HCT116 (cell line): ENCODE data around the gene CASTOR2. TPM values are rescaled to one million over a fixed set of nuclear protein-coding genes. Genes with fewer than 3 reads are reported as not detected.

Experiments used
- ATAC-seq: fragments of 200-7000 bp; cut with Tn5 transposase; 2 replicates; pipeline ENCODE4 v1.9.1; 2020; ENCODE audit warnings: mild to moderate bottlenecking, moderate library complexity
- BruUV-seq: library from RNA; stranded (reverse); fragments of 400-500 nt; replicated peaks from 2 replicates; lab custom pipeline; 2021; lab: Mats Ljungman, UMichigan
- CTCF ChIA-PET: fragments of 300-600 bp; sonication (Branson Sonifier 250); formaldehyde crosslinking; loops from one replicate; lab custom pipeline; 2021; ENCODE audit warnings: antibody characterized with exemption; lab: Charles Lee
- POLR2A ChIA-PET: fragments of 300-600, 350-600 bp; sonication (Branson Sonifier 250); formaldehyde crosslinking; loops from one replicate; lab custom pipeline; 2021; ENCODE audit warnings: antibody characterized with exemption; lab: Charles Lee
- RAD21 ChIA-PET, 2 experiments: fragments of 300-600 bp; sonication (Branson Sonifier 250); formaldehyde crosslinking; loops; one replicate each; lab custom pipeline; 2023; ENCODE audit warnings: low total read pairs in 2 of 2; ENCODE audit not compliant: uncharacterized antibody in 2 of 2, unreplicated experiment in 2 of 2, low non-redundant PET in 1 of 2; lab: Charles Lee
- DNase-seq: peaks from one replicate; pipeline ENCODE4 v3.0.0-alpha.2; 2010; ENCODE audit warnings: low read depth, low spot score
- H2AFZ ChIP-seq: fragments of 200-600 bp; shearing (Covaris generic), sonication (generic); 2 replicates; pipeline ENCODE4 v1.6.1; 2017; ENCODE audit warnings: low read depth, mixed run types, mixed read lengths, antibody characterized with exemption, low read length; ENCODE audit not compliant: poor library complexity, severe bottlenecking
- H3K27ac ChIP-seq: 2 replicates; pipeline ENCODE4 v1.5.1; 2012; ENCODE audit warnings: low read depth, low read length
- H3K27me3 ChIP-seq: fragments of 200-600 bp; sonication (generic); 2 replicates; pipeline ENCODE4 v1.6.1; 2016; ENCODE audit warnings: mixed run types, low read length, mixed read lengths; ENCODE audit not compliant: insufficient read depth
- H3K36me3 ChIP-seq, 2 experiments: fragments of 200-500 bp in 1 of 2; fragments of 200-600 bp in 1 of 2; sonication (Bioruptor generic) in 1 of 2; sonication (generic) in 1 of 2; 2 replicates each; pipeline versions ENCODE4 v1.5.1 to v1.6.1; 2014 to 2016; ENCODE audit warnings: low read length in 2 of 2, inconsistent platforms in 1 of 2, mixed read lengths in 1 of 2, mixed run types in 1 of 2; ENCODE audit not compliant: insufficient read depth in 2 of 2, control insufficient read depth in 1 of 2
- H3K4me1 ChIP-seq, 2 experiments: fragments of 200-600 bp in 1 of 2; sonication (generic) in 1 of 2; 2 replicates each; pipeline versions ENCODE4 v1.5.1 to v1.6.1; 2012 to 2017; ENCODE audit warnings: low read length in 2 of 2, inconsistent platforms in 1 of 2, mild to moderate bottlenecking in 1 of 2, mixed read lengths in 1 of 2, mixed run types in 1 of 2, moderate library complexity in 1 of 2; ENCODE audit not compliant: insufficient read depth in 2 of 2, control insufficient read depth in 1 of 2
- H3K4me2 ChIP-seq: fragments of 200-600 bp; sonication (generic); 2 replicates; pipeline ENCODE4 v1.6.1; 2017; ENCODE audit warnings: mixed run types, low read length, mixed read lengths
- H3K4me3 ChIP-seq, 2 experiments: fragments of 200-600 bp in 1 of 2; sonication (generic) in 1 of 2; replicated peaks in 1 of 2; 2 replicates each; pipeline ENCODE4 v1.5.1; 2011 to 2016; ENCODE audit warnings: low read length in 2 of 2, control low read depth in 1 of 2, low read depth in 1 of 2, mild to moderate bottlenecking in 1 of 2, mixed read lengths in 1 of 2, mixed run types in 1 of 2
- H3K79me2 ChIP-seq: fragments of 200-600 bp; sonication (generic); 2 replicates; pipeline ENCODE4 v1.6.1; 2017; ENCODE audit warnings: mild to moderate bottlenecking, mixed run types, low read length, moderate library complexity, mixed read lengths; ENCODE audit not compliant: insufficient read depth
- H3K9ac ChIP-seq: fragments of 200-600 bp; sonication (generic); 2 replicates; pipeline ENCODE4 v1.6.1; 2016; ENCODE audit warnings: low read length, mixed read lengths
- H3K9me2 ChIP-seq: fragments of 200-600 bp; sonication (generic), shearing (Covaris generic); 2 replicates; pipeline ENCODE4 v1.6.1; 2017; ENCODE audit warnings: mixed run types, mild to moderate bottlenecking, moderate library complexity; ENCODE audit not compliant: insufficient read depth
- H3K9me3 ChIP-seq, 2 experiments: fragments of 200-500 bp in 1 of 2; fragments of 200-600 bp in 1 of 2; sonication (Bioruptor generic) in 1 of 2; sonication (generic) in 1 of 2; 2 replicates each; pipeline ENCODE4 v1.6.1; 2014 to 2017; ENCODE audit warnings: low read length in 2 of 2, mixed read lengths in 2 of 2, inconsistent platforms in 1 of 2, low read depth in 1 of 2, mild to moderate bottlenecking in 1 of 2, mixed run types in 1 of 2, moderate library complexity in 1 of 2; ENCODE audit not compliant: control insufficient read depth in 1 of 2, insufficient read depth in 1 of 2
- H4K20me1 ChIP-seq: fragments of 200-600 bp; sonication (generic), shearing (Covaris generic); 2 replicates; pipeline ENCODE4 v1.6.1; 2017; ENCODE audit warnings: mixed run types, mild to moderate bottlenecking, moderate library complexity; ENCODE audit not compliant: insufficient read depth
- ATF3 ChIP-seq: IDR thresholded peaks from 2 replicates; pipeline ENCODE4 v1.6.1; 2012
- CBX3 ChIP-seq: IDR thresholded peaks from 2 replicates; pipeline ENCODE4 v1.6.1; 2012; ENCODE audit warnings: low read depth
- CTCF ChIP-seq, 3 experiments: fragments of 200-600 bp in 1 of 3; sonication (generic) in 1 of 3; IDR thresholded peaks in 2 of 3; conservative IDR thresholded peaks in 1 of 3; 2 replicates each; pipeline ENCODE4 v1.5.1; 2012 to 2017; ENCODE audit warnings: low read depth in 2 of 3, low read length in 2 of 3, antibody characterized with exemption in 1 of 3, borderline replicate concordance in 1 of 3, control low read depth in 1 of 3, mild to moderate bottlenecking in 1 of 3, mixed read lengths in 1 of 3, mixed run types in 1 of 3, moderate library complexity in 1 of 3; ENCODE audit not compliant: insufficient read depth in 1 of 3
- EZH2 ChIP-seq: fragments of 200-600 bp; sonication (generic); IDR thresholded peaks from 2 replicates; pipeline ENCODE4 v1.6.1; 2017; ENCODE audit warnings: antibody characterized with exemption, mixed run types
- EZH2phosphoT487 ChIP-seq: fragments of 200-600 bp; IDR thresholded peaks from 2 replicates; pipeline ENCODE4 v1.6.1; 2018; ENCODE audit warnings: antibody characterized with exemption, borderline replicate concordance
- FOSL1 ChIP-seq: IDR thresholded peaks from 2 replicates; pipeline ENCODE4 v1.6.1; 2012; ENCODE audit warnings: low read depth
- JUND ChIP-seq: IDR thresholded peaks from 2 replicates; pipeline ENCODE4 v1.6.1; 2012
- MAX ChIP-seq: IDR thresholded peaks from 2 replicates; pipeline ENCODE4 v1.6.1; 2012
- RAD21 ChIP-seq: IDR thresholded peaks from 2 replicates; pipeline ENCODE4 v1.6.1; 2012; ENCODE audit warnings: low read depth, mild to moderate bottlenecking
- SIN3A ChIP-seq: IDR thresholded peaks from 2 replicates; pipeline ENCODE4 v1.6.1; 2012; ENCODE audit warnings: low read depth
- SP1 ChIP-seq: IDR thresholded peaks from 2 replicates; pipeline ENCODE4 v1.6.1; 2012; ENCODE audit warnings: low read depth
- SRF ChIP-seq: IDR thresholded peaks from 2 replicates; pipeline ENCODE4 v1.6.1; 2012; ENCODE audit warnings: low read depth
- YY1 ChIP-seq: IDR thresholded peaks from 2 replicates; pipeline ENCODE4 v1.6.1; 2011; ENCODE audit warnings: low read length, low read depth, moderate library complexity, mild to moderate bottlenecking; ENCODE audit not compliant: insufficient replicate concordance; ENCODE audit errors: extremely low read depth
- intact Hi-C: fragments of 100-400 bp; cut with micrococcal nuclease; formaldehyde crosslinking; loops from 2 replicates; pipeline ENCODE4 v1.10.0; 2022
- total RNA-seq: library from RNA; stranded (reverse); gene quantifications from one replicate; pipeline ENCODE4 v1.2.1, GENCODE V29; 2021; ENCODE audit not compliant: unreplicated experiment

Gene CASTOR2
- total RNA-seq, 1 experiment from 2014 or later, result 9.4 TPM

- H3K27me3 ChIP-seq, result no peaks in the 10 kb centered on the region
- ChIA-PET POLR2A (no interaction called here), RAD21 (no interaction called here), CTCF (no interaction called here)
- H3K36me3 ChIP-seq, result peaks cover 4 to 5% of the 10 kb centered on the region in 2 experiments; a peak in 2 of 4 replicates
- ATAC-seq (no peak), DNase-seq (no peak)
- intact Hi-C loops, result no loop called here
- H2AFZ ChIP-seq, result no peak overlapping the region
- no peaks in the 10 kb centered on the region for H3K4me1 ChIP-seq
- no peak overlapping the region for H3K4me2 ChIP-seq
- TF ChIP-seq RAD21, result no peak
- no peak for TF ChIP-seq MAX
- no peak for TF ChIP-seq FOSL1
- no peak for TF ChIP-seq ATF3
- no peak for TF ChIP-seq CBX3
- no peak for TF ChIP-seq SRF
- no peak for TF ChIP-seq YY1
- no peak for TF ChIP-seq EZH2phosphoT487
- H3K9me2 ChIP-seq, result no peaks in the 10 kb centered on the region
- H3K79me2 ChIP-seq, result no peaks in the 10 kb centered on the region
- BruUV-seq, result no TSS peak
- no peaks in the 10 kb centered on the region for H3K9me3 ChIP-seq
- no peak overlapping the region for H3K4me3 ChIP-seq
- no peak overlapping the region for H3K27ac ChIP-seq
- no peaks in the 10 kb centered on the region for H4K20me1 ChIP-seq
- H3K9ac ChIP-seq, result no peak overlapping the region
Observed at GRCh38 chr7:75042286-75042685, 77.8 kb downstream of the CASTOR2 start.

- Histone ChIP-seq H3K79me2 (no peaks in the 10 kb centered on the region), H3K9ac (no peak overlapping the region), H2AFZ (no peak overlapping the region), H3K9me3 (no peaks in the 10 kb centered on the region), H3K27me3 (no peaks in the 10 kb centered on the region), H3K36me3 (peaks cover 4 to 5% of the 10 kb centered on the region in 2 experiments; a peak in 2 of 4 replicates), H3K4me1 (no peaks in the 10 kb centered on the region), H3K27ac (no peak overlapping the region), H3K4me3 (no peak overlapping the region), H3K4me2 (no peak overlapping the region), H4K20me1 (no peaks in the 10 kb centered on the region), H3K9me2 (no peaks in the 10 kb centered on the region)
- ChIA-PET CTCF (no interaction called here), POLR2A (no interaction called here), RAD21 (interaction anchor here in 1 of 2 experiments (0.6 kb wide), 1 partner anchor 56 kb away, joined by 5 read pairs; no protein-coding TSS in a partner anchor)
- no TSS peak for BruUV-seq
- no peak for ATAC-seq
- intact Hi-C loops, result no loop called here
- no peak for DNase-seq
- TF ChIP-seq SRF (no peak), MAX (no peak), SIN3A (no peak), FOSL1 (no peak), JUND (no peak), EZH2 (no peak), SP1 (no peak), RAD21 (no peak), CTCF (IDR thresholded peaks at IDR 0.05 in 2 of 3, conservative IDR thresholded peaks at IDR 0.05 in 1 of 3; ENCODE audit: borderline replicate concordance in 1 of 3, insufficient read depth in 1 of 3, low read depth in 2 of 3, low read length in 2 of 3) (no peak)
Observed at GRCh38 chr7:75042831-75043703, 78.6 kb downstream of the CASTOR2 start.
